ENCODE data around the gene SCAMP5. TPM values are rescaled to one million over a fixed set of nuclear protein-coding genes. Genes with fewer than 3 reads are reported as not detected.

Gene SCAMP5
- total RNA-seq, 2 donors from 2014 or later = 21.9 to 33.5 TPM

DNA sequence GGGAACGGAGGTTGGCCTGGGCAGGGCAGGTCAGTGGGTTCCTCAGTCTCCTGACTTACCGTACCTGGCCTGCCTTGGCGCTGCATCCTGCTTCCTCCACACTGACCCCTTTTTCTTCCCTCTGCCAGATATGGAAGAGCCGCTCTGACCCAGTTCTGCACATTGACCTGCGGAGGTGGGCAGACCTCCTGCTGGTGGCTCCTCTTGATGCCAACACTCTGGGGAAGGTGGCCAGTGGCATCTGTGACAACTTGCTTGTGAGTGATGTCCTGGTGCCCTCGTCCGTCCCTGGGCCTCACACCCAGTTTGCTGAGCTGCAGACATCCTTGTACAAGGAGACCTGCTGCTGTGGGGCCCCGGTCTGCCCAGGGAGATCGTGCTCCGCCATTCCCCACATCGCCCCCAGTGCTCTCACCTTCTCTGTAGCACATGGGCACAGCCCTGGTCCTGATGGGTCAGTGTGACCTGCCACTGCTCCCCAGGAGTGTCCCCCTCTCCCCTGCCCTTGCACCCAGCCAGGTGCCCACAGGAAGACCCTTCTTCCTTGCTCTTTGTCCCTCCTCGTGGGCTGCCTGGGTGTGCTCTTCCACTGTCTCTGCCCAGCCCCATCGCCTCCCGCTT lies 49.0 kb downstream of the SCAMP5 start:
- WGBS, 2 experiments (ENCODE audit: insufficient coverage in 1 of 2, insufficient read length in 1 of 2) = 95 to 97% methylated on average over 10 to 14 of the region's 14 CpGs
- TF ChIP-seq, protein P1, sequence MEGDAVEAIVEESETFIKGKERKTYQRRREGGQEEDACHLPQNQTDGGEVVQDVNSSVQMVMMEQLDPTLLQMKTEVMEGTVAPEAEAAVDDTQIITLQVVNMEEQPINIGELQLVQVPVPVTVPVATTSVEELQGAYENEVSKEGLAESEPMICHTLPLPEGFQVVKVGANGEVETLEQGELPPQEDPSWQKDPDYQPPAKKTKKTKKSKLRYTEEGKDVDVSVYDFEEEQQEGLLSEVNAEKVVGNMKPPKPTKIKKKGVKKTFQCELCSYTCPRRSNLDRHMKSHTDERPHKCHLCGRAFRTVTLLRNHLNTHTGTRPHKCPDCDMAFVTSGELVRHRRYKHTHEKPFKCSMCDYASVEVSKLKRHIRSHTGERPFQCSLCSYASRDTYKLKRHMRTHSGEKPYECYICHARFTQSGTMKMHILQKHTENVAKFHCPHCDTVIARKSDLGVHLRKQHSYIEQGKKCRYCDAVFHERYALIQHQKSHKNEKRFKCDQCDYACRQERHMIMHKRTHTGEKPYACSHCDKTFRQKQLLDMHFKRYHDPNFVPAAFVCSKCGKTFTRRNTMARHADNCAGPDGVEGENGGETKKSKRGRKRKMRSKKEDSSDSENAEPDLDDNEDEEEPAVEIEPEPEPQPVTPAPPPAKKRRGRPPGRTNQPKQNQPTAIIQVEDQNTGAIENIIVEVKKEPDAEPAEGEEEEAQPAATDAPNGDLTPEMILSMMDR (conservative IDR thresholded peaks at IDR 0.05) = no peak
- H3K27me3 Mint-ChIP-seq (ENCODE audit: insufficient read depth) = no peaks in the 10 kb centered on the region
- Histone ChIP-seq H3K36me3 (ENCODE audit: control insufficient read depth, insufficient read depth, low read length) (peaks cover 13% of the 10 kb centered on the region), H3K4me3 (ENCODE audit: low read length) (no peak overlapping the region), H3K27ac (ENCODE audit: low read depth, low read length) (no peak overlapping the region), H3K4me1 (ENCODE audit: control insufficient read depth, insufficient read depth, low read length) (peaks cover 12% of the 10 kb centered on the region), H3K9me3 (ENCODE audit: control insufficient read depth, low read length) (no peaks in the 10 kb centered on the region), H3K9ac (ENCODE audit: extremely low read depth, low read length, poor library complexity, severe bottlenecking) (no peak overlapping the region), H3K27me3 (ENCODE audit: control insufficient read depth, insufficient read depth, low read length, poor library complexity, severe bottlenecking) (no peaks in the 10 kb centered on the region)
- no peak for DNase-seq
- H3K27ac Mint-ChIP-seq = no peak overlapping the region
- H3K9me3 Mint-ChIP-seq = no peaks in the 10 kb centered on the region
- no peak overlapping the region for H3K4me3 Mint-ChIP-seq
- peaks cover 20% of the 10 kb centered on the region for H3K4me1 Mint-ChIP-seq
- peaks cover 25% of the 10 kb centered on the region for H3K36me3 Mint-ChIP-seq (ENCODE audit: low read depth)

DNA sequence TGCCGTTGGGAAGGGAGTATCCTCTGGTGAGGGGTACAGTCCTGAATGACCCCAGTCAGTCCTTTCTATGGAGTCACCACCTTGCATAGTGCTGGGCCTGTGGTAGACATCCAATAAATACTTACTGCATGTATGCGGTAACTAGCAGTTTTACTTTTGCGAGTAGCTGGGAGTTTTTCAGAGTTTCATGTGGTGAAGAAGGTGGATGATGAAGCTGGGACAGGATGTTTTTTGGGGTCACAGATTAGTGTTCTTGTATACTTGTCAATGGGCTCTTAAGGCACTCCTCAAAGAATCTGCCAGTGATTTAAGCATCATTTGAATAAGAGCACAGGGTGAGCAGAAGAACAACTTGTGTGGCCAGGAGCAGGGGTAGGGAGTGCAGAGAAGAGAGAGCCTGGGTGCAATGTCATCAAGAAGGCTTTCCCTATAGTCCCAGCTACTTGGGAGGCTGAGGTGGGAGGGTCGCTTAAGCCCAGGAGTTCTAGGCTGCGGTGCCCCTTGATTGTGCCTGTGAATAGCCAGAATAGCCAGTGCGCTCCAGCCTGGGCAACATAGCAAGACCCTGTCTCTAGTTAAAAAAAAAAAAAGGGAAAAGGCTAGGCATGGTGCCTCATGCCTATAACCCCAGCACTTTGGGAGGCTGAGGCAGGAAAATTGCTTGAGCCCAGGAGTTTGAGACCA lies 50.1 kb downstream of the SCAMP5 start:
- Histone ChIP-seq H3K36me3 (ENCODE audit: control insufficient read depth, insufficient read depth, low read length) (peaks cover 18% of the 10 kb centered on the region), H3K27me3 (ENCODE audit: control insufficient read depth, insufficient read depth, low read length, poor library complexity, severe bottlenecking) (no peaks in the 10 kb centered on the region), H3K4me1 (ENCODE audit: control insufficient read depth, insufficient read depth, low read length) (peaks cover 12% of the 10 kb centered on the region), H3K27ac (ENCODE audit: low read depth, low read length) (no peak overlapping the region), H3K9ac (ENCODE audit: extremely low read depth, low read length, poor library complexity, severe bottlenecking) (no peak overlapping the region), H3K9me3 (ENCODE audit: control insufficient read depth, low read length) (no peaks in the 10 kb centered on the region), H3K4me3 (ENCODE audit: low read length) (no peak overlapping the region)
- TF ChIP-seq, protein P1 (conservative IDR thresholded peaks at IDR 0.05) = no peak
- Mint-ChIP-seq H3K4me3 (no peak overlapping the region), H3K27ac (no peak overlapping the region), H3K27me3 (ENCODE audit: insufficient read depth) (no peaks in the 10 kb centered on the region), H3K4me1 (peaks cover 18% of the 10 kb centered on the region), H3K36me3 (ENCODE audit: low read depth) (peaks cover 25% of the 10 kb centered on the region), H3K9me3 (no peaks in the 10 kb centered on the region)
- 98% methylated on average over 4 to 6 of the region's 6 CpGs for WGBS, 2 experiments (ENCODE audit: insufficient coverage in 1 of 2, insufficient read length in 1 of 2)
- no peak for DNase-seq

DNA sequence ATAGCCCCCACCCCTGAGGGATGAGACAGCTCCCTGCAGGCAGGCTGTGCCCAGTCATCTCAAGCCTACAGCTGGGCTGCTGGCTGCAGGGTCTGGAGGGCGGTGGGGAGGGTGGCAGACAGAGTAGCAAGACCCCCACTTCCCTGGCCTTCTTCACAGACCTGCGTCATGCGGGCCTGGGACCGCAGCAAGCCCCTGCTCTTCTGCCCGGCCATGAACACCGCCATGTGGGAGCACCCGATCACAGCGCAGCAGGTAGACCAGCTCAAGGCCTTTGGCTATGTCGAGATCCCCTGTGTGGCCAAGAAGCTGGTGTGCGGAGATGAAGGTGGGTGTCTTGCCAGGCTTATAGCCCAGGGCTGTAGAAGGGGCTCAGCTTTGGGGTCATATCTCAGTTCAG lies 53.0 kb downstream of the SCAMP5 start:
- H3K27me3 ChIP-seq (ENCODE audit: control insufficient read depth, insufficient read depth, low read length, poor library complexity, severe bottlenecking) = no peaks in the 10 kb centered on the region
- H3K4me1 ChIP-seq (ENCODE audit: control insufficient read depth, insufficient read depth, low read length) = peaks cover 12% of the 10 kb centered on the region
- H3K4me3 Mint-ChIP-seq = no peak overlapping the region
- no peak overlapping the region for H3K27ac ChIP-seq (ENCODE audit: low read depth, low read length)
- no peak overlapping the region for H3K27ac Mint-ChIP-seq
- no peak overlapping the region for H3K9ac ChIP-seq (ENCODE audit: extremely low read depth, low read length, poor library complexity, severe bottlenecking)
- DNase-seq = no peak
- peaks cover 18% of the 10 kb centered on the region for H3K36me3 ChIP-seq (ENCODE audit: control insufficient read depth, insufficient read depth, low read length)
- no peak overlapping the region for H3K4me3 ChIP-seq (ENCODE audit: low read length)
- H3K4me1 Mint-ChIP-seq = peaks cover 13% of the 10 kb centered on the region
- no peaks in the 10 kb centered on the region for H3K9me3 ChIP-seq (ENCODE audit: control insufficient read depth, low read length)
- TF ChIP-seq, protein P1 (conservative IDR thresholded peaks at IDR 0.05) = no peak
- peaks cover 22% of the 10 kb centered on the region for H3K36me3 Mint-ChIP-seq (ENCODE audit: low read depth)
- H3K27me3 Mint-ChIP-seq (ENCODE audit: insufficient read depth) = no peaks in the 10 kb centered on the region
- no peaks in the 10 kb centered on the region for H3K9me3 Mint-ChIP-seq
- 98% methylated on average over 8 to 10 of the region's 10 CpGs for WGBS, 2 experiments (ENCODE audit: insufficient coverage in 1 of 2, insufficient read length in 1 of 2)

All from endodermal cell (in vitro differentiated cells).